ENCODE data around the gene PTPRD.

DNA sequence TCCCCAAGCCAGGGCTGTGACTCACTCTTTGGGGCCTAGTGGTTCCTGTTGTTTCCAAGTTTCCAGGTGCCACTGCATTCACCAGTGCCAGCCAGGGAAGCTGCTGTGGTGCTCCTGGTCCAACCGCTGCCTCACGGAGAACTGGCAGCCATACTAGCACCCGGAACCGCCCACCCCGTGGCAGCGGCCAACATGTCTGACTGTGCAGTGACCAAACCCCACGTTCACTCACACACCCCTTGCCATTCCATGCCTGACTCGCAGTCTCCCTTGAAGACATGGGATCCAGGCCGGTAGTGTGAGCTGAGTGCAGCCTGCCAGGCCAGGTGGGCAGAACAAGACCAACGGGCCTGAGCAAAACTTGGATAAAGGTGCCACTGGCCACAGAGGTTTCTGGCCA is 1968.2 kb downstream of the PTPRD start:
- no peak for TF ChIP-seq SIN3A (IDR thresholded peaks at IDR 0.05; ENCODE audit: borderline replicate concordance, insufficient read depth, low read length)
- TF ChIP-seq POLR2AphosphoS5 (IDR thresholded peaks at IDR 0.05; ENCODE audit: low read depth, low read length), result no peak
- TF ChIP-seq REST (IDR thresholded peaks at IDR 0.05; ENCODE audit: insufficient read depth in 1 of 2, low read depth in 2 of 2, low read length in 2 of 2), result no peak
- no peak for TF ChIP-seq TAF1 (IDR thresholded peaks at IDR 0.05; ENCODE audit: borderline replicate concordance, insufficient read depth, low read length)

All from PFSK-1 (cell line).